GM23338 (cell line): Measurements from ENCODE around the gene IMMP2L. TPM values are rescaled to one million over a fixed set of nuclear protein-coding genes. Genes with fewer than 3 reads are reported as not detected.

Experiments
- ATAC-seq: fragments of 200-7000 bp; cut with Tn5 transposase; 3 replicates; pipeline ENCODE4 v1.9.1; 2020
- DNase-seq: peaks from one replicate; pipeline ENCODE4 v3.0.0-alpha.2; 2015; ENCODE audit warnings: low spot score
- H2AFZ ChIP-seq: fragments of 200-600 bp; sonication (generic); 2 replicates; pipeline ENCODE4 v1.8.0; 2016; ENCODE audit warnings: antibody characterized with exemption, mild to moderate bottlenecking, moderate library complexity
- H3F3A ChIP-seq: fragments of 200-600 bp; sonication (generic); replicated peaks from 2 replicates; pipeline ENCODE4 v1.8.0; 2017; ENCODE audit warnings: antibody characterized with exemption, mixed run types, low read depth
- H3K27ac ChIP-seq: fragments of 200-600 bp; sonication (generic); 2 replicates; pipeline ENCODE4 v1.6.1; 2016; ENCODE audit warnings: low read depth
- H3K27me3 ChIP-seq: fragments of 200-600 bp; sonication (generic); 2 replicates; pipeline ENCODE4 v1.8.0; 2016; ENCODE audit warnings: mild to moderate bottlenecking, mixed run types, moderate library complexity; ENCODE audit not compliant: insufficient read depth
- H3K36me3 ChIP-seq: fragments of 200-600 bp; sonication (generic); 2 replicates; pipeline ENCODE4 v1.8.0; 2016; ENCODE audit warnings: mild to moderate bottlenecking; ENCODE audit not compliant: insufficient read depth
- H3K4me1 ChIP-seq: fragments of 200-600 bp; sonication (generic); 2 replicates; pipeline ENCODE4 v1.8.0; 2016; ENCODE audit warnings: mild to moderate bottlenecking, moderate library complexity; ENCODE audit not compliant: insufficient read depth
- H3K4me2 ChIP-seq: fragments of 200-600 bp; sonication (generic); 2 replicates; pipeline ENCODE4 v1.7.1; 2017; ENCODE audit warnings: mixed run types
- H3K4me3 ChIP-seq: fragments of 200-600 bp; sonication (generic); 2 replicates; pipeline ENCODE4 v1.6.1; 2016; ENCODE audit warnings: mixed run types
- H3K79me2 ChIP-seq: fragments of 200-600 bp; sonication (generic); replicated peaks from 2 replicates; pipeline ENCODE4 v1.8.0; 2017; ENCODE audit warnings: mild to moderate bottlenecking; ENCODE audit not compliant: insufficient read depth
- H3K9me2 ChIP-seq: fragments of 200-600 bp; sonication (generic); 2 replicates; pipeline ENCODE4 v1.8.0; 2017; ENCODE audit not compliant: insufficient read depth
- H4K20me1 ChIP-seq: fragments of 200-600 bp; sonication (generic); replicated peaks from 2 replicates; pipeline ENCODE4 v1.8.0; 2017; ENCODE audit warnings: mild to moderate bottlenecking; ENCODE audit not compliant: insufficient read depth
- H3K27ac Mint-ChIP-seq: 2 replicates; pipeline ENCODE4 v1.8.0; 2020; ENCODE audit warnings: inconsistent platforms, mild to moderate bottlenecking, moderate library complexity, mixed read lengths
- H3K27me3 Mint-ChIP-seq: 3 replicates; pipeline ENCODE4 v1.8.0; 2022; ENCODE audit warnings: low read depth, mild to moderate bottlenecking, moderate library complexity, mixed read lengths, inconsistent platforms; ENCODE audit not compliant: insufficient read depth, poor library complexity
- H3K36me3 Mint-ChIP-seq: 3 replicates; pipeline ENCODE4 v1.8.0; 2021; ENCODE audit warnings: low read depth, mild to moderate bottlenecking, inconsistent platforms, moderate library complexity, mixed read lengths
- H3K4me1 Mint-ChIP-seq: 3 replicates; pipeline ENCODE4 v1.8.0; 2020; ENCODE audit warnings: mild to moderate bottlenecking, inconsistent platforms, mixed read lengths
- H3K4me3 Mint-ChIP-seq: 3 replicates; pipeline ENCODE4 v1.8.0; 2021; ENCODE audit warnings: moderate library complexity, mild to moderate bottlenecking, inconsistent platforms, mixed read lengths
- H3K9me3 Mint-ChIP-seq: 3 replicates; pipeline ENCODE4 v1.8.0; 2020; ENCODE audit warnings: moderate library complexity, mild to moderate bottlenecking, inconsistent platforms, mixed read lengths
- CTCF ChIP-seq, 2 experiments: fragments of 200-600 bp in 1 of 2; sonication (generic) in 1 of 2; conservative IDR thresholded peaks; 2 replicates each; pipeline versions ENCODE4 v1.5.1 to v1.6.1; 2016 to 2017; ENCODE audit warnings: antibody characterized with exemption in 2 of 2, low read depth in 2 of 2, mild to moderate bottlenecking in 2 of 2, moderate library complexity in 1 of 2
- ETS1 ChIP-seq: IDR thresholded peaks from 2 replicates; pipeline ENCODE4 v1.6.1; 2016; ENCODE audit warnings: antibody characterized with exemption
- EZH2 ChIP-seq: fragments of 200-600 bp; sonication (generic); IDR thresholded peaks from one replicate; pipeline ENCODE4 v1.8.0; 2017; ENCODE audit warnings: antibody characterized with exemption, mild to moderate bottlenecking, low read depth; ENCODE audit not compliant: unreplicated experiment
- EZH2phosphoT487 ChIP-seq: fragments of 200-600 bp; sonication (generic); IDR thresholded peaks from one replicate; pipeline ENCODE4 v1.8.1; 2018; ENCODE audit warnings: antibody characterized with exemption; ENCODE audit not compliant: unreplicated experiment
- POLR2AphosphoS5 ChIP-seq: IDR thresholded peaks from 2 replicates; pipeline ENCODE4 v1.6.1; 2016; ENCODE audit warnings: antibody characterized with exemption, low read depth
- REST ChIP-seq: IDR thresholded peaks from one replicate; pipeline ENCODE4 v1.6.1; 2018; ENCODE audit warnings: antibody characterized with exemption; ENCODE audit not compliant: unreplicated experiment
- STAT1 ChIP-seq: IDR thresholded peaks from one replicate; pipeline ENCODE4 v1.6.1; 2016; ENCODE audit warnings: antibody characterized with exemption; ENCODE audit not compliant: unreplicated experiment
- ZNF114 ChIP-seq: fragments of 250-450 bp; sonication (Bioruptor Pico); IDR thresholded peaks from 2 replicates; pipeline ENCODE4 v1.5.0; 2020; ENCODE audit warnings: mild to moderate bottlenecking, moderate library complexity
- ZNF331 ChIP-seq: fragments of 250-450 bp; sonication (Bioruptor Pico); IDR thresholded peaks from 2 replicates; pipeline ENCODE4 v1.5.0; 2020; ENCODE audit warnings: low read depth, mild to moderate bottlenecking, moderate library complexity
- ZNF462 ChIP-seq: fragments of 250-450 bp; sonication (Bioruptor Pico); IDR thresholded peaks from 2 replicates; pipeline ENCODE4 v1.5.0; 2020; ENCODE audit warnings: mild to moderate bottlenecking, moderate library complexity
- polyA plus RNA-seq: library from polyadenylated mRNA; unstranded; fragments of >200 nt; fragmentation: Nextera tagmentation; extraction: Ambion mirVana; gene quantifications from 2 replicates; pipeline ENCODE4 v1.2.1, GENCODE V29; 2016
- total RNA-seq: library from RNA; depleted of rRNA; stranded (reverse); fragments of >200 nt; shearing (Covaris generic); gene quantifications from 2 replicates; pipeline ENCODE4 v1.2.3, GENCODE V29; 2014

The IMMP2L gene
- total and polyA plus RNA-seq, 2 experiments from 2014 or later, result 7.3 to 14.0 TPM

- TF ChIP-seq CTCF (conservative IDR thresholded peaks at IDR 0.05; ENCODE audit: low read depth in 2 of 2) (no peak), ZNF462 (CRISPR knock-in tag) (no peak), ZNF331 (CRISPR knock-in tag) (no peak), EZH2phosphoT487 (no peak), ZNF114 (no peak)
Observed at GRCh38 chr7:110861163-110861562, 701.1 kb downstream of the IMMP2L start (continued).

- no peaks in the 10 kb centered on the region for H3K9me2 ChIP-seq
- TF ChIP-seq CTCF (conservative IDR thresholded peaks at IDR 0.05; ENCODE audit: low read depth in 2 of 2) (no peak), ETS1 (no peak), POLR2AphosphoS5 (no peak), REST (no peak), STAT1 (no peak), ZNF331 (CRISPR knock-in tag) (no peak), EZH2 (no peak)
Observed at GRCh38 chr7:110857106-110857505, 705.2 kb downstream of the IMMP2L start.

More at GRCh38 chr7:110857106-110857505, 705.2 kb downstream of the IMMP2L start:
- H2AFZ ChIP-seq, result no peak overlapping the region
- H3K27ac ChIP-seq, result no peak overlapping the region; the same call in 1 of the 2 replicates
- H3K4me1 ChIP-seq, result peaks cover 23% of the 10 kb centered on the region; the same call in 1 of the 2 replicates
- H3K79me2 ChIP-seq, result no peaks in the 10 kb centered on the region
- Mint-ChIP-seq H3K27me3 (peaks cover 2% of the 10 kb centered on the region), H3K4me1 (peaks cover 24% of the 10 kb centered on the region), H3K9me3 (no peaks in the 10 kb centered on the region), H3K27ac (peak overlapping the region; percentile 89), H3K36me3 (no peaks in the 10 kb centered on the region), H3K4me3 (no peak overlapping the region)
- H3K27me3 ChIP-seq, result no peaks in the 10 kb centered on the region
- peak; percentile 71 for ATAC-seq
- no peak overlapping the region for H3K4me3 ChIP-seq
- no peaks in the 10 kb centered on the region for H3K36me3 ChIP-seq
- no peaks in the 10 kb centered on the region for H4K20me1 ChIP-seq
- DNase-seq, result no peak
- peak overlapping the region; percentile 39; the same call in 1 of the 2 replicates for H3K4me2 ChIP-seq
- no peaks in the 10 kb centered on the region for H3F3A ChIP-seq
